ENCODE data around the gene RASGRP1. TPM values are rescaled to one million over a fixed set of nuclear protein-coding genes. Genes with fewer than 3 reads are reported as not detected.

Gene RASGRP1
- total RNA-seq, 1 donor from 2014 or later, result 1.6 TPM

DNA sequence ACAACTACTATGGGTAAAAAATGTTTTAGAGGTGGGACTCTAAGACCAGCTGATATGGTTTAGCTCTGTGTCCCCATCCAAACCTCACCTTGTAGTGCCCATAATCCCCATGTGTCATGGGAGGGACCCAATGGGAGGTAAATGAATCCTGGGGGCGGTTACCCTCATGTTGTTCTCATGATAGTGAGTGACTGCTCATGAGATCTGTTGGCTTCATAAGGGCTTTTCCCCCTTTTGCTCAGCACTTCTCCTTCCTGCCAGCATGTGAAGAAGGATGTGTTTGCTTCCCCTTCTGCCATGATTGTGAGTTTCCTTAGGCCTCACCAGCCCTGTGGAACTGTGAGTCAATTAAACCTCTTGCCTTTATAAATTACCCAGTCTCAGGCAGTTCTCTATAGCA is 65.0 kb downstream of the RASGRP1 start:
- no peak overlapping the region for H3K27ac Mint-ChIP-seq (ENCODE audit: unreplicated experiment)
- no peaks in the 10 kb centered on the region for H3K27me3 Mint-ChIP-seq (ENCODE audit: low read depth)
- no peak overlapping the region for H3K4me3 Mint-ChIP-seq
- H3K4me1 Mint-ChIP-seq, result no peaks in the 10 kb centered on the region
- TF ChIP-seq, protein P1, sequence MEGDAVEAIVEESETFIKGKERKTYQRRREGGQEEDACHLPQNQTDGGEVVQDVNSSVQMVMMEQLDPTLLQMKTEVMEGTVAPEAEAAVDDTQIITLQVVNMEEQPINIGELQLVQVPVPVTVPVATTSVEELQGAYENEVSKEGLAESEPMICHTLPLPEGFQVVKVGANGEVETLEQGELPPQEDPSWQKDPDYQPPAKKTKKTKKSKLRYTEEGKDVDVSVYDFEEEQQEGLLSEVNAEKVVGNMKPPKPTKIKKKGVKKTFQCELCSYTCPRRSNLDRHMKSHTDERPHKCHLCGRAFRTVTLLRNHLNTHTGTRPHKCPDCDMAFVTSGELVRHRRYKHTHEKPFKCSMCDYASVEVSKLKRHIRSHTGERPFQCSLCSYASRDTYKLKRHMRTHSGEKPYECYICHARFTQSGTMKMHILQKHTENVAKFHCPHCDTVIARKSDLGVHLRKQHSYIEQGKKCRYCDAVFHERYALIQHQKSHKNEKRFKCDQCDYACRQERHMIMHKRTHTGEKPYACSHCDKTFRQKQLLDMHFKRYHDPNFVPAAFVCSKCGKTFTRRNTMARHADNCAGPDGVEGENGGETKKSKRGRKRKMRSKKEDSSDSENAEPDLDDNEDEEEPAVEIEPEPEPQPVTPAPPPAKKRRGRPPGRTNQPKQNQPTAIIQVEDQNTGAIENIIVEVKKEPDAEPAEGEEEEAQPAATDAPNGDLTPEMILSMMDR (conservative IDR thresholded peaks at IDR 0.05), result no peak
- H3K9me3 Mint-ChIP-seq, result no peaks in the 10 kb centered on the region
- no peak for DNase-seq (ENCODE audit: low read depth, low spot score)
- peaks cover 2% of the 10 kb centered on the region for H3K36me3 Mint-ChIP-seq (ENCODE audit: low read depth)

DNA sequence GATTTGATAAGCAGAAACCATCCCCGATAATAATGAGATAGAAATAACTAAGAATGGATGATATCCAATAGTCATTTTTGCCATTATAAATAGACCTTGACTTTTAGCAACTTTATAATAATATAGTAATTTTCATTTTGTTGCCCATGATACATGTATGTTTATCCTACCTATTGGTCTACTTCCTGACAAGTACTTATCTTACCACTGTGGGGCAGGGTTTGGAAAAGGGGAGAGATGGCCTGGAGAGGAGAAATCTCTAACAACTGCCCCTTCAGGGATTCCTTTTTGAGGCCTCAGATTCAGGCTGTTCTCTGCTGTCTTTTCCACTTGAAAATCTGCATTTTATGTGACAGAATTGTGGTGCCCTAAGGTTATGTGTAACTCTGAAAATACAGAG is 68.5 kb downstream of the RASGRP1 start:
- no peak for DNase-seq (ENCODE audit: low read depth, low spot score)
- Mint-ChIP-seq H3K4me3 (no peak overlapping the region), H3K9me3 (no peaks in the 10 kb centered on the region), H3K36me3 (ENCODE audit: low read depth) (peaks cover 4% of the 10 kb centered on the region), H3K4me1 (no peaks in the 10 kb centered on the region), H3K27me3 (ENCODE audit: low read depth) (no peaks in the 10 kb centered on the region), H3K27ac (ENCODE audit: unreplicated experiment) (no peak overlapping the region)
- TF ChIP-seq, protein P1 (conservative IDR thresholded peaks at IDR 0.05), result no peak

- TF ChIP-seq, protein P1 (conservative IDR thresholded peaks at IDR 0.05), result no peak
- Mint-ChIP-seq H3K36me3 (ENCODE audit: low read depth) (peaks cover 4% of the 10 kb centered on the region), H3K27me3 (ENCODE audit: low read depth) (no peaks in the 10 kb centered on the region), H3K4me1 (no peaks in the 10 kb centered on the region), H3K4me3 (no peak overlapping the region), H3K9me3 (no peaks in the 10 kb centered on the region), H3K27ac (ENCODE audit: unreplicated experiment) (no peak overlapping the region)
- DNase-seq (ENCODE audit: low read depth, low spot score), result no peak
Measured at GRCh38 chr15:38490242-38490922, 74.2 kb downstream of the RASGRP1 start.

DNA sequence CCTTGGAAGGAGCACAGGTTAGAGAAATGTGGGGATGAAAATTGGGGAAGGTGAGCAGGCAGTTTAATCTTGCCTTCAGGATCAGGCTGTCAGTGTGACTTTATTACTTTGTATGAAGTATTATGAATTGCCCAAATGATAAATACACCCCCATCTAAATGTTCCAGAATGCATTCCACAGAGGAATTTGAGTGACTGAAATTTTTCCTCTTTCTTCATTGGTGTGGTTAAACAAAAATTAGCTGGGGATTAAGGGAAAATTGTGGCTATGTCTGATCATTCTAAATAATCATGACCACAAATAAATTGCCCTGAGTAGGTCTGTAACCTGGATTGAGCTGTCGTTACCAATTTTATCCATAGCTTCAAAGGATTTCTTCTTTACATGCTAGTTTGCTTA is 77.2 kb downstream of the RASGRP1 start:
- Mint-ChIP-seq H3K36me3 (ENCODE audit: low read depth) (peaks cover 3% of the 10 kb centered on the region), H3K4me1 (no peaks in the 10 kb centered on the region), H3K27me3 (ENCODE audit: low read depth) (no peaks in the 10 kb centered on the region), H3K4me3 (no peak overlapping the region), H3K9me3 (no peaks in the 10 kb centered on the region), H3K27ac (ENCODE audit: unreplicated experiment) (no peak overlapping the region)
- DNase-seq (ENCODE audit: low read depth, low spot score), result no peak
- TF ChIP-seq, protein P1 (conservative IDR thresholded peaks at IDR 0.05), result no peak

DNA sequence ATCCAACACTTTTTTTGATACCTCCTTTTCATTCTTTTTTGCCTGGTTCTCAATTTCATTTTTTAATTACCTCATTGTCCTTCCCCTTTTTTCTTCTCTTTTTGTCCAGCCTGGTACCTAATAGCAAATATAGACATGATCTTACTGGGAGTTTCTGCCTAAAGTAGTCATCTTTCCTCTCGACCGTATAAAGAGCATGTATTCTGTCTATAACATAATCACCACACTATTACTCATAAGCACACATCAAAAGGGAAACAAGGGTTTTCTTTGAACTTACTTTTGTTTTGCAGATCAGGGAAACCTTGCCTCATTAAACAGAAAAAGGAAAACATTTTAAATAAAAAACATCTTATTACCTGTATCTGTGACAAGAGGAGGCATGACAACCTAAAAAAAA is 77.7 kb downstream of the RASGRP1 start:
- H3K9me3 Mint-ChIP-seq, result no peaks in the 10 kb centered on the region
- no peak for DNase-seq (ENCODE audit: low read depth, low spot score)
- no peaks in the 10 kb centered on the region for H3K27me3 Mint-ChIP-seq (ENCODE audit: low read depth)
- TF ChIP-seq, protein P1 (conservative IDR thresholded peaks at IDR 0.05), result no peak
- H3K4me1 Mint-ChIP-seq, result no peaks in the 10 kb centered on the region
- H3K4me3 Mint-ChIP-seq, result no peak overlapping the region
- peaks cover 5% of the 10 kb centered on the region for H3K36me3 Mint-ChIP-seq (ENCODE audit: low read depth)
- no peak overlapping the region for H3K27ac Mint-ChIP-seq (ENCODE audit: unreplicated experiment)
